H1 (cell line): Measurements from ENCODE around the gene SULF2. TPM values are rescaled to one million over a fixed set of nuclear protein-coding genes. Genes with fewer than 3 reads are reported as not detected.
A peak's percentile ranks its signal among the peaks of the same experiment; 100 is the strongest.

Source experiments
- CTCF ChIA-PET: fragments of 300-600 bp; sonication (Branson Sonifier 250); formaldehyde crosslinking; loops from one replicate; lab custom pipeline; 2021; ENCODE audit not compliant: partially characterized antibody; lab: Charles Lee
- POLR2A ChIA-PET: fragments of 300-600 bp; sonication (Branson Sonifier 250); formaldehyde crosslinking; loops from one replicate; lab custom pipeline; 2021; ENCODE audit warnings: inconsistent platforms; ENCODE audit not compliant: partially characterized antibody; lab: Charles Lee
- DNase-seq, 2 experiments: peaks; one replicate each; pipeline versions ENCODE4 v3.0.0 to v3.0.0-alpha.2; 2010 to 2022; ENCODE audit warnings: low spot score in 2 of 2, low read depth in 1 of 2, mixed read lengths in 1 of 2
- FAIRE-seq: peaks from 2 replicates; lab custom pipeline; 2011; peaks lifted over from hg19 to GRCh38; lab: Jason Lieb, UNC
- H2AFZ ChIP-seq: 2 replicates; pipeline ENCODE4 v1.8.1; 2012; ENCODE audit warnings: low read length, inconsistent platforms
- H2AK5ac ChIP-seq: 2 replicates; pipeline ENCODE4 v1.6.1; 2013; ENCODE audit warnings: low read depth, low read length
- H2BK120ac ChIP-seq: replicated peaks from 2 replicates; pipeline ENCODE3; 2013; ENCODE audit warnings: low read depth, low read length, inconsistent platforms
- H2BK12ac ChIP-seq: 2 replicates; pipeline ENCODE4 v1.6.1; 2013; ENCODE audit warnings: low read depth, low read length
- H2BK15ac ChIP-seq: 2 replicates; pipeline ENCODE4 v1.6.1; 2013; ENCODE audit warnings: low read length
- H2BK20ac ChIP-seq: 2 replicates; pipeline ENCODE4 v1.6.1; 2013; ENCODE audit warnings: low read length
- H2BK5ac ChIP-seq: 2 replicates; pipeline ENCODE4 v1.6.1; 2013; ENCODE audit warnings: low read depth, low read length
- H3K14ac ChIP-seq: 2 replicates; pipeline ENCODE4 v1.6.1; 2013; ENCODE audit warnings: inconsistent platforms; ENCODE audit not compliant: insufficient read length
- H3K18ac ChIP-seq: 2 replicates; pipeline ENCODE4 v1.6.1; 2013; ENCODE audit warnings: low read length; ENCODE audit errors: extremely low read depth
- H3K23ac ChIP-seq: 2 replicates; pipeline ENCODE4 v1.6.1; 2013; ENCODE audit warnings: inconsistent platforms; ENCODE audit not compliant: insufficient read length
- H3K23me2 ChIP-seq: 2 replicates; pipeline ENCODE4 v1.6.1; 2013; ENCODE audit warnings: low read depth, low read length
- H3K27ac ChIP-seq: 2 replicates; pipeline ENCODE4 v1.6.1; 2011; ENCODE audit warnings: low read depth, low read length, inconsistent platforms
- H3K27me3 ChIP-seq, 4 experiments: replicated peaks in 1 of 4; 1 replicate in 1 of 4; 2 replicates in 3 of 4; pipeline versions ENCODE4 v1.6.1 to v1.8.1; 2011 to 2013; ENCODE audit warnings: low read length in 3 of 4, mild to moderate bottlenecking in 3 of 4, inconsistent platforms in 2 of 4, mixed read lengths in 2 of 4, moderate library complexity in 1 of 4; ENCODE audit not compliant: control insufficient read depth in 3 of 4, insufficient read depth in 3 of 4; ENCODE audit errors: extremely low read depth in 1 of 4
- H3K36me3 ChIP-seq, 4 experiments: 2 replicates each; pipeline versions ENCODE4 v1.6.1 to v1.8.1; 2011 to 2013; ENCODE audit warnings: mild to moderate bottlenecking in 4 of 4, low read length in 3 of 4, moderate library complexity in 2 of 4, control low read depth in 1 of 4, inconsistent platforms in 1 of 4; ENCODE audit not compliant: insufficient read depth in 4 of 4, control insufficient read depth in 2 of 4
- H3K4ac ChIP-seq: replicated peaks from 2 replicates; pipeline ENCODE3; 2013; ENCODE audit warnings: low read length, low read depth, mixed read lengths, inconsistent platforms; ENCODE audit not compliant: insufficient read length
- H3K4me1 ChIP-seq, 4 experiments: replicated peaks in 1 of 4; 1 replicate in 1 of 4; 2 replicates in 3 of 4; pipeline versions ENCODE4 v1.6.1 to v1.8.1; 2011 to 2013; ENCODE audit warnings: low read length in 3 of 4, inconsistent platforms in 2 of 4, mixed read lengths in 1 of 4; ENCODE audit not compliant: insufficient read depth in 4 of 4, control insufficient read depth in 3 of 4
- H3K4me2 ChIP-seq, 2 experiments: 2 replicates each; pipeline versions ENCODE4 v1.6.1 to v1.8.1; 2011 to 2013; ENCODE audit warnings: low read depth in 2 of 2, low read length in 2 of 2, control low read depth in 1 of 2, inconsistent platforms in 1 of 2, mild to moderate bottlenecking in 1 of 2; ENCODE audit not compliant: insufficient read depth in 1 of 2
- H3K4me3 ChIP-seq, 4 experiments: fragments of 200-600, 300-600 bp in 1 of 4; sonication (generic), shearing (Covaris generic), sonication (Bioruptor Twin) in 1 of 4; 2 replicates each; pipeline versions ENCODE4 v1.5.1 to v1.8.1; 2011 to 2016; ENCODE audit warnings: low read length in 4 of 4, low read depth in 3 of 4, control low read depth in 2 of 4, inconsistent platforms in 2 of 4, mild to moderate bottlenecking in 2 of 4, mixed read lengths in 1 of 4, moderate library complexity in 1 of 4; ENCODE audit not compliant: insufficient read depth in 2 of 4; ENCODE audit errors: extremely low read depth in 1 of 4
- H3K56ac ChIP-seq: replicated peaks from 2 replicates; pipeline ENCODE3; 2013; ENCODE audit warnings: low read depth, mild to moderate bottlenecking, mixed read lengths, low read length, inconsistent platforms; ENCODE audit not compliant: insufficient read length
- H3K79me1 ChIP-seq: 2 replicates; pipeline ENCODE4 v1.6.1; 2013; ENCODE audit warnings: low read depth, low read length, control low read depth
- H3K79me2 ChIP-seq, 2 experiments: 2 replicates each; pipeline versions ENCODE4 v1.6.1 to v1.8.1; 2012 to 2013; ENCODE audit warnings: low read length in 2 of 2, mild to moderate bottlenecking in 2 of 2, inconsistent platforms in 1 of 2; ENCODE audit not compliant: insufficient read depth in 2 of 2, control insufficient read depth in 1 of 2
- H3K9ac ChIP-seq, 4 experiments: replicated peaks in 1 of 4; 1 replicate in 1 of 4; 2 replicates in 3 of 4; pipeline versions ENCODE4 v1.6.1 to v1.8.1; 2011 to 2013; ENCODE audit warnings: low read depth in 3 of 4, low read length in 3 of 4, control low read depth in 2 of 4, mild to moderate bottlenecking in 2 of 4, moderate library complexity in 2 of 4, inconsistent platforms in 1 of 4; ENCODE audit errors: extremely low read depth in 1 of 4
- H3K9me3 ChIP-seq, 2 experiments: 2 replicates each; pipeline versions ENCODE4 v1.6.1 to v1.8.1; 2012 to 2013; ENCODE audit warnings: mild to moderate bottlenecking in 2 of 2, moderate library complexity in 2 of 2, control low read depth in 1 of 2, inconsistent platforms in 1 of 2, low read depth in 1 of 2, low read length in 1 of 2, mixed read lengths in 1 of 2; ENCODE audit not compliant: insufficient read depth in 2 of 2
- H4K20me1 ChIP-seq, 2 experiments: replicated peaks in 1 of 2; 2 replicates each; pipeline versions ENCODE3 to v1.8.1; 2011 to 2013; ENCODE audit warnings: inconsistent platforms in 2 of 2, low read length in 2 of 2, mild to moderate bottlenecking in 1 of 2; ENCODE audit not compliant: insufficient read depth in 2 of 2, control insufficient read depth in 1 of 2
- H4K5ac ChIP-seq: 2 replicates; pipeline ENCODE4 v1.6.1; 2013; ENCODE audit warnings: low read length, low read depth, mixed read lengths, inconsistent platforms; ENCODE audit not compliant: insufficient read length
- H4K8ac ChIP-seq: 2 replicates; pipeline ENCODE4 v1.8.0; 2013; ENCODE audit warnings: mild to moderate bottlenecking, moderate library complexity, low read length, inconsistent platforms; ENCODE audit not compliant: insufficient read depth; ENCODE audit errors: extremely low read depth
- H4K91ac ChIP-seq: replicated peaks from 2 replicates; pipeline ENCODE3; 2013; ENCODE audit warnings: low read length, mixed read lengths, inconsistent platforms; ENCODE audit not compliant: insufficient read length
- KDM1A ChIP-seq: fragments of 200-600, 300-600 bp; sonication (generic); IDR thresholded peaks from 2 replicates; pipeline ENCODE4 v1.7.1; 2016; ENCODE audit warnings: mild to moderate bottlenecking, low read length, borderline replicate concordance
- WGBS, 2 experiments: shearing (Covaris generic) in 1 of 2; methylation state at CpG; one replicate each; pipeline versions ENCODE4 v1.1.6 to v1.1.7; 2013 to 2015; ENCODE audit warnings: low lambda C conversion rate in 2 of 2, mixed read lengths in 2 of 2, inconsistent platforms in 1 of 2, low coverage in 1 of 2, missing lambda C conversion rate in 1 of 2; ENCODE audit not compliant: insufficient replicate concordance in 2 of 2, insufficient coverage in 1 of 2, insufficient read length in 1 of 2; ENCODE audit errors: extremely low coverage in 1 of 2, missing lambda C conversion rate in 1 of 2; 5-methylcytosine and 5-hydroxymethylcytosine counted together
- polyA plus RNA-seq, 7 experiments: library from polyadenylated mRNA; depleted of rRNA in 3 of 7; stranded (reverse) in 5 of 7; unstranded in 2 of 7; fragments of >200 nt in 5 of 7; fragments of 200-250 nt in 2 of 7; gene quantifications; 1 replicate in 5 of 7; 2 replicates in 1 of 7; 4 replicates in 1 of 7; pipeline versions ENCODE4 v1.2.1 to v1.2.3, GENCODE V29; 2011 to 2013; ENCODE audit warnings: missing spikeins in 2 of 7, mixed read lengths in 2 of 7
- total RNA-seq: library from RNA; stranded (reverse); fragmentation: NEBNext Ultra II Directional; extraction: Animal tissue kit (Norgen Biotek cat#: 25700); gene quantifications from 2 replicates; pipeline ENCODE4 v1.2.1, GENCODE V29; 2021
- TF ChIP-seq, protein P1 (sequence below): IDR thresholded peaks from 2 replicates; pipeline ENCODE4 v1.6.1; 2011; ENCODE audit warnings: low read length, improper control_type of control experiment

The SULF2 gene
- total and polyA plus RNA-seq, 2 of the 8 experiments (the other 6 are each of a cell fraction or from before 2014, with no cell fraction given): 15.7 to 28.2 TPM

DNA sequence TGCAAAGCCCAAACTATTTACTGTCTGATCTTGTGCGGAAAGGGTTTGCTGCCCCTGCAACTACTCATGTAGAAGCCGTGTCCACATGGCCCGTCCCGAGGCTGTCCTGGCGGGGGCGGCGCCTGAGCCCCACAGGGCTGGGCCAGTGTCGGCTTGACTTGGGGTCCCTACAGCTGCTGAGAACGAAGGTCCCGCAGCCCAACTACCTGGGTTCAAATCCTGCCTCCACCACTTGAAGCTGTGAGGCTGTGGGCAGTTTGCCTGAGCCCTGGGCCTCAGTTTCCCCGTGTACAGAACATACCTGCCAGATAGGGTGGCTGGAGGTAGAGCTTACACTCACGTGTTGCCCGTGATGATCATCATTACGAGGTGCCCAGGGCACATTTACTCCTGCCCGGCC is 111.1 kb downstream of the SULF2 start:
- Histone ChIP-seq H3K23ac (no peak overlapping the region), H4K8ac (peak overlapping the region; percentile 11; the same call in 1 of the 2 replicates), H2AFZ (no peak overlapping the region), H3K27me3 (no peaks in the 10 kb centered on the region), H3K9me3 (no peaks in the 10 kb centered on the region), H4K91ac (no peak overlapping the region), H3K4me1 (peaks cover 0 to 7% (median 2%) of the 10 kb centered on the region in 4 experiments; a peak in 5 of 7 replicates), H3K18ac (no peak overlapping the region), H3K4me3 (no peak overlapping the region), H3K14ac (no peak overlapping the region), H3K79me1 (no peaks in the 10 kb centered on the region), H2AK5ac (no peak overlapping the region), H3K4me2 (no peak overlapping the region), H4K20me1 (peaks cover 0 to 2% of the 10 kb centered on the region in 2 experiments), H4K5ac (no peak overlapping the region), H3K9ac (no peak overlapping the region), H3K23me2 (no peaks in the 10 kb centered on the region; the same call in 1 of the 2 replicates), H3K56ac (no peak overlapping the region), H3K36me3 (no peaks in the 10 kb centered on the region), H3K27ac (no peak overlapping the region), H3K4ac (no peak overlapping the region), H2BK15ac (peak overlapping the region; percentile 72; the same call in 1 of the 2 replicates), H2BK20ac (no peak overlapping the region), H2BK120ac (no peak overlapping the region), H3K79me2 (no peaks in the 10 kb centered on the region), H2BK5ac (no peak overlapping the region), H2BK12ac (no peak overlapping the region)
- WGBS, 2 experiments: 89% methylated on average over 15 of the region's 15 CpGs; no CpG with 5 or more reads in 1 of the 2 experiments
- ChIA-PET POLR2A (interaction anchor here (0.6 to 1.2 kb wide), 3 partner anchors 10 to 357 kb away, joined by 3 read pairs; no protein-coding TSS in a partner anchor), CTCF (interaction anchor here (0.7 to 9.7 kb wide), 5 partner anchors 10 to 947 kb away, joined by 4 to 92 read pairs (median 7); no protein-coding TSS in a partner anchor)
- TF ChIP-seq, protein P1, sequence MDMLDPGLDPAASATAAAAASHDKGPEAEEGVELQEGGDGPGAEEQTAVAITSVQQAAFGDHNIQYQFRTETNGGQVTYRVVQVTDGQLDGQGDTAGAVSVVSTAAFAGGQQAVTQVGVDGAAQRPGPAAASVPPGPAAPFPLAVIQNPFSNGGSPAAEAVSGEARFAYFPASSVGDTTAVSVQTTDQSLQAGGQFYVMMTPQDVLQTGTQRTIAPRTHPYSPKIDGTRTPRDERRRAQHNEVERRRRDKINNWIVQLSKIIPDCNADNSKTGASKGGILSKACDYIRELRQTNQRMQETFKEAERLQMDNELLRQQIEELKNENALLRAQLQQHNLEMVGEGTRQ: no peak
- TF ChIP-seq KDM1A: no peak
- DNase-seq: no peak
- no peak for FAIRE-seq
